NCI-H2171 (cell line): ENCODE data around the gene RIOX2.
"Not testable (repeated sequence)": the region's sequence is repeated elsewhere in the genome, so short reads cannot be mapped to it uniquely, and the experiment has no call there.

Experiments used
- DNase-seq: peaks from one replicate; lab custom pipeline; 2025; lab: John Stamatoyannopoulos, UW

The RIOX2 gene

DNA sequence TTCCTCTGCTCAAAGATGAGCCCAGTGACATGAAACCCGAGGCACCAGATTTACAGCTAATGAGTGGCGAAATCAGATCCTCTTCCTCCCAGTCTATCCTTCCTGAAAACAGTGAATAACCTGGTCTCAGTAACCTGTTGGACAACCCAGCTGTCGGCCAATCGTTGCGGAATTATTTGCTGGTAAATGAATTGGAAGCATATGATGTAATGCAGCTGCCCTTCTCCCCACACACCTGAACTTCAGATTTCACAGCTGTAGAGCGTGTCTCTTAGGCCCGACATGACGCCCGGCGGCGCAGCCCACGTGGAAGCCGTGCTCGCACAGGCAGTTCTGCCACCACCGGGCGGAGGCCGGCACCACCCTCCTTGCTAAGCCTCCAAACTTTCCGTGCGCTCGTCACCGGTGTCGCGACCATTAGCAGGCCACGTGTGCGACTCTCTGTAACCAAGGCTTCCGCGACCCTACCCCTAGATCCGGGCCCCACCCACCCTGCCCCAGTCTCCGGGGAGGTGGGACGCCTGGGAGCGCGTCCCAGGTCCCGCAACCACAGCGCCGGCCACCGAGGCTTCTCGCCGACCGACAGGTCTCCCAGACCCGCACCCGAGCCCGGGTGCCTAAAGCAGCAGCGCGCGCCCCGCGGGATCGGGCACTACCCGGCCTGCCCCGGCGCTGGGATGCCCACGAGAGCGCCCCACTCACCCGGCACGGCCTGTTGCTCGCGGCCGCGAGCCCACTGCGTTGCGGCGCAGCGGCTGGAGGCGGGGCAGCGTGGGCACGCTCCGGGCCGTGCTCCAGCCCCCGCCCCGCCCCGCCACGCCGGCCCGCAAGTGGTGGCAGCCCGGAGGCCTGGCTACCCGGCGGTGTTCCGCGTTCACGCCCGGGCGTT lies at the start of gene RIOX2:
Gene RIOX2 (minus strand): TSS at position 753 of the 889 bp plus-strand sequence. CDS start 4,838 bp downstream, outside the sequence.
- DNase-seq, result peak; percentile 73

DNA sequence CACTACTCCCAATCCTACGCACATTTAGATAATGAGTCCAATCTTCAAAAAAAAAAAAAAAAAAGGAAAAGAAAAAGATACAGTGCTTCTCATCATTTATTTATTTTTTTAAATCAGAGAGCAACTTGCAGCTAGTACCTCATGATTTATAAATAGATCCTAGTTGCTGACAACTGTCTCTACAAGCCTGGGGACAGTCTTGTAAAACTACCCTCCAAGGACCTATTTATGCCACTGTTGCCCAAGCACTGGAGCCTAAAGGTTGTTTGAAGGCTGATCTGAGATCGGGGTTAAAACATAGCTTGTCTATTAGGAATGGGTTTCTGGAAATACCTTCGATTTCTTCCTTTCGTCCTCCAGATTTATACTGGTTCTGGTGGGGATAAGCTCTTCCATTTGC lies 48.2 kb upstream of the RIOX2 start:
- DNase-seq, result no peak

DNA sequence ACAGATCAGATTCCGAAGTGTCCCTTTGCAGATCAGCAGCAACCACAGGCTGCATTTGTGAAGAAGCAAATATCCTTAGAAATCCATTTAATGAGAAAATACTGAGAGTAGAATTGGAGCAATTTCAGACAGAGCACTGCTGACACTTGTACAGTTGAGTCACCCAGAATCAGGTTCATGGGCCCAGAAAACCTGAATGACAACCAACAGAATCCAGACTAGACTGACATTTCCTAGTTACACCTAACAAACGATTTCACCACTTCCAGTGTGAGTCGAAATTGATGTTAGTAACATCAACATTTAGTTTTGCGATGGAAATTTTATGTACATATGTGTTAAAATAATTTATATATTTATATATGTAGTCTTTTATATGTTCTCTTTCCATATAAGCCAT lies 46.1 kb upstream of the RIOX2 start:
- no peak for DNase-seq

DNA sequence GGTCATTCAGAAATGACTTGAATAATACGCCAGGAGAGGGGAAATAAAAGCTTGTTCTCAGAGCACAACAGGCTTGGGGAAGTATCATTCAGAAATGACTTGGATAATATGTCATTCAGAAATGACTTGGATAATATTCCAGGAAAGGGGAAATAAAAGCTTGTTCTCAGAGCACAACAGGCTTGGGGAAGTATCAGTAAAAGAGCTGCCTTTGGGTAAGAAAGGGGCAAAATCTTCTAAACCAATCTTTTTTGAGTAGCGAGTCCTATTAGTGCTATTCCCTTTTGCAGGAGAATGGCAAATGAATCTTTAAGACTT lies 42.0 kb upstream of the RIOX2 start:
- no peak for DNase-seq

DNA sequence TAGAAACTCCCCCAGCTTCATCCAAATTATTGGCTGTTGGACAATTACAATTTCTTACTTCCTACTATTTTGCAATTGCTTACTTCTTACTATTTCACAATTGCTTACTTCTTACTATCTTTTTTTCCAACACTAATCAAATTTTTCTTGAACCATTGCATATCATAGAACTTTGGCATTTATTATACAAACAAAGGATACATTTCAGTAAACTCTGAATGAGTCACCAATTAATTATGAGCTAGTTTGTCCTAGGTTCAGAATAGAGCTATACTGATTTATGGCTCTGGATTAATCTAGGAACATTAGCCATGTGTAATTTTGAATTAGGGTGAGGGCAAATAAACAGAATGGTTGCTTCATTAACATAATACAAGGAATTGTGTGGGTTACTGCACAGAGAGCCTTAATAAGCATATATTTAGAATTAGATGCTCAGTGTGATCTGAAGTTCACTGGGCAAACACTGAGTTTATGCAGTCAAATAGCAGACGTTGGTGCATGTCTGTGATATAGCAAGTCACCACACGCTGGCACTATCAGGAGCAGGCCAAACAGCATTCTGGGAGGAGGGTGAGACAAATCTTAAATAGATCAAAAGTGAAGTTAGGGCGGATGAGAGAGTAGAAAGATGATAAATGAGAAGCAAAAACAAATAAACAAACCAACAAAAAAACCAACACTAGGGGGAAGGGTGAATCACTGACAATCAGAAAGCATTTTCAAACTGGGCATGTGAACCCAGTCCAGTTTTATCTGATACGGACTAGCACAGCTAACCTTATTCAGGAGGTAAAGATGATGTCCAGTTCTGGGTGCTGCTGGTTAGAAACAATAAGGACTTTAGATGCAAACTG lies 41.4 kb upstream of the RIOX2 start:
- no peak for DNase-seq

DNA sequence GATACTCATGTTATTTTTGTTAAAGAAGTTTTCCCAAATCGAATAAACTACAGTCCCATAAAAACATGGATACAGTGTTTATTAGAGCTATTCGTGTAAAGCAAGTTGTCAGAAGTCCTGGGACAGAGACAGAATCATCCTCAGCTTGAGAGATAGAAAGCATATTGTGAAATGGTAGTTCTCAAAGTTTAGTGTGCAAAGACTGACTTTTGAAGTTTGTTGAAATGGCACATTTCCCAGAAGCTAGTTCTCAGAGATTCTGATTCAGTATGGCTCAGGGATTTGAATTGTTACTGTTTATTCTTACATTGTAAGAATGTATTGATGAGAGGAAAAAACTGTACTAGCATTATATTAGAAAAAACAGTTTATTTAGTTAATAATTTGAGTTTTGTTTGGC lies 40.7 kb upstream of the RIOX2 start:
- no peak for DNase-seq

DNA sequence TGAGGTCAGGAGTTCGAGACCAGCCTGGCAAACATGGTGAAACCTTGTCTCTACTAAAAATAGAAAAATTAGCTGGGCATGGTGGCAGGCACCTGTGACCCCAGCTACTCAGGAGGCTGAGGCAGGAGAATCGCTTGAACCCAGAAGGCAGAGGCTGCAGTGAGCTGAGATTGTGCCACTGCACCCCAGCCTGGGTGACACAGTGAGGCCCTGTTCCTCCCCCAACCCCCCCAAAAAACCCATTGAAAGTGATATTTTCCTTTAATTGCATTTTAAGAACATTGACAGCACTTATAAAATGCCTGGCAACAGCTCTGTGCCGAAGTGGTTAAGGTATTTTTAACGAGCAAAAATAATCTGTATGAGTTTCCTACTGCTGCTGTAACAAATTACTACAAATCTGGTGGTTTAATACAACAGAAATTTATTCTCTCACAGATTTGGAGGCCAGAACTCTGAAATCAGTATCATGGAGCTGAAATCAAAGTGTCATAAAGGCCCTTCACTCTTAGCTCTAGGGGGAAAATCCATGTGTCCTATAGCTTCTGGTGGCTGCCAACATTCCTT lies 38.7 kb upstream of the RIOX2 start:
- DNase-seq, result not testable (repeated sequence)

DNA sequence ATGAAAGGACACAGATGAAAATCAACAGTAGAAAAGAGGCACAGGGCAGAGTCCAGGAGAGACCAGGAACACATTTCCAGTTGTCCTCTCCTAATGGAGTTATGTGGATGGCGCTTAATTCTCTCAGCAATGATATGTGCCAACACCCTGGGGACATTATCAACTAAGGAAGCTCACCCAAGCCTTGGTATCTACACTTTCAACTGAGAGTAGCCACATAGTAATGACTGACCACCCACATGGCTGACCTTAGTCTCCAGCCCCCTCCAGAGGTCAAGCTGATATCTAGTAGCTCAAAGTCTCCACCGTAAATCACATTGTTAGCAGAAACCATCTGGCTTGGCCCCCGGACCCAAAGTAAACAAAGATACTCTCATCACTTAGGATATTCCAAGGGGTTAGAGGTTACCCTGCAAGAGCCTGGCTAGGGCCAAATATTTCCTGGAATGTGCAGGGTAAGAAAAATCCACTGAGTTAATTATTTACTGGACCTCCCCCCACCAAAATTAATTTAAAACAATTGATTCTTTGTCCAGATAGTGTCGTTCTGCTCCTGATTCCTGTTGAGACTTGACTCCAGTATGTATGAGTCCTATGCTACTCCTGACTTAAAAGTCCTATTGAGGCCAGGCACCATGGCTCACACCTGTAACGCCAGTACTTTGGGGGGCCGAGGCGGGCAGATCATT lies 38.1 kb upstream of the RIOX2 start:
- no peak for DNase-seq

DNA sequence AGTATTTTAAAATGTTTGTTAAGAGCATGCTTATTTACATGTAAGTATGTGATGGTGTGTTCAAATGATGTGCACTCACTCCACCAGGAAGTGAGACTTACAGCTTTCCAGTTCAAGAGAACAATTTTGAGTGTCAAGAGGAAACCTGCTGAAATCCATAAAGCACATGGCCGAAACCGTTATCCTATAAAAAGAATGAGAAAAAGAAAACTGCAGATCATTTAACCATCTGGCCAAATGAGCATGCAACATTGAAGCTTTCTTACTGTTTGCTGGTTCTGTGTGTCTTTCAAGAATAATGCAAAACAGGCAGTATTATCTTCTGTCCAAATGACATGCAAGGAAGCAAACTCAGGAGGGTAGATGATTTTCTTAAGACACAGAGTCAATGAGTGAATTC lies 36.6 kb upstream of the RIOX2 start:
- DNase-seq, result no peak

DNA sequence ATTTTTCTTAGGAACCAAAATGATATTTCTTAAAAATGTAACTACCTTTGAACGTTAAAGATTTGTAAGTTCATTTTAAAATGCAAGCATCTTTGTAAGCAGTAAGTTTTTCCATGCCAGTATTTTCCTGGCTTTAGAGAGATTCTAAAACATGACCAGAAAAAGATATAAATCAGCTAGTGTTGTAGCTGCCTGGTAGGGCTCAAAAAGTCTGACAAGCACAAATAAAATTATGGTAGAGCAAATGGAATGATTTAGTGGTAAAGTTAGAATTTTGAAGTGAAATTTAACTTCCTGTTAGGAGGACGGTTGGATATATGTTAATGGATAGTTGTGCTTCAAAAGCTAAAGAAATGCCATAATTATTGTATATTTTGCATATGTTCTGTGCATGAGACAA lies 33.2 kb upstream of the RIOX2 start:
- DNase-seq, result no peak

DNA sequence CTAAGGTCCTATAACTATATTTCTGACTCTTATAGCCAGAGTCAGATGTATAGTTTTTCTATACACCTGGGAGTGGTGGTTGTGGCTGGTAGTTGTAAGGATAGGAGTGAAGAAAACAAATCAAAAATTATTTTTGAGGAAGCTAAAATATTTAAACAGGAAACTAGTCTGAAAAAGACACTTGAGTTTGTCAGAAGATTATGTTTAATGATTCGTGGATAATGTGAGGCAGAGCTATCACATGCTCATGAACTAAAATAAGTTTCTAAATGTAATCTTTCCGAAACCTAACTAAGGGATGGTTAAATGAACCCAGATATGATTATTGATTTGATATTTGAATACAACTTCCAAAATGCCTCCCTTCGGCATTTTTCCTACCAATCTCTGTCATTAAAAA lies 32.5 kb upstream of the RIOX2 start:
- DNase-seq, result no peak

DNA sequence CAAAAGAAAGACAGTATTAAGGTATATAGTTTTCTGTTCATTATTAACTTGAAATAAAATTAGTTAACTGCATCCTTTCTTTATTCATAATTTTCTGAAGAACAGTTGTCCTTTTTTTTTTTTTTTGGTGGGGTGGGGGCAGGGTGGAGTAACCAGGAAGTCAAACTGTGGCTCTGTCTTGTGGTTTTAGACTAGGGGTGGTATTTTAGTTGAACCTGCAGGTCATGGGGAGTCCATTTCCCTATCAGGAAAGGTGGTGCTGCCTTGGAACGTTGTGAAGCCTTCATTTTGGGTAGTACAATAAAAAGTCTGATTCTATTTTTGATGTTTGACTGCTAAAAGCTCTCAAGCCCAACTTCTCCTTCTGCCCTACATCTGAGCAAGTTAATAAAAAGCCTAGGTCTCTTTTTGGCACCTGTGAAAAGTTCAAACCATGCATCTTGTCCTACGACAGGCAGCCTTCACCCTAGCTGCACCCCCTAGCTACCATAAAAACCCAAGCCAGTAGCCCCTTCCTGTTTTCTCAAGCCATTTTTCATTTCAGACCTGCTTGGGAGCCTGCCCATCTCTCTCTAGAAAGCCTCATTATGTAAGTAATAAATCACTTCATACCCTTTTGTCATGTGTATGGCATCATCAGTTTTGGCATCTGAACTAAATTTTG lies 31.2 kb upstream of the RIOX2 start:
- no peak for DNase-seq

DNA sequence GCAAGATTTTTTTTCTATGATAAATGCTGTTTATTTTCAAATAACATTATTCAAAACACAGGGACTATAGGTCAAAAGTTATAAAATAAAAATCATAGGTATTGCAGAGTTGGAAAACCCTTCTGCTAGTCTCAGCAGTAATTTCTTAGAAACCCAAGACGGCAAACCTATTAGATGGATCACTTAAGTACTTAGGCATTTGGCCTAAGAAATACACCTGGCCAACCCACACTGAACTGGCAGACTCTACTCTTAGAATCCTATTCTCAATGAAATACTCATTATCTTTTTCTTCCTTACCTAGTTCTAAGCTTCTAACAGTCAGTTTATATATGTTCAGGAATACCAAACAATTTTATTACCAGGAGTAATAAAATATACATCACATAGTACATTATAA lies 30.5 kb upstream of the RIOX2 start:
- DNase-seq, result no peak

DNA sequence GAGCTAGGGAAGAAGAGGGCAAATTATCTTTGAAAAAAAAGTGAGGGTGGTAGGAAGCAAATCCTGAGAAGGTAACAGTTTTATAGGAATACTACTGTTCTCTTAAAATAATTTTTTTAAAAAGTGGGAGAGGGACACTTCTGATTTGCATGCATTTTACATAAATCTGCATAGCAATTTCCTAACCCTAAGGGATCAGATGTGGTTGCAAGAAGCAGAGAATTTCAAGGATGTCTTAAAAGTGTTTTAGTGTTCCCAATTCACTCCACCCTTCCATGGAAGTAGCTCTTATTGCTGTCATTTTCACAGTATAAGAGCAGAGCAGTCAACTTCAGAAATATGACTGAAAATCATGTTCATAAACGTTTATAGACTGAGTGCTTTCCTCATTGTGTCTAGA lies 27.8 kb upstream of the RIOX2 start:
- DNase-seq, result no peak

DNA sequence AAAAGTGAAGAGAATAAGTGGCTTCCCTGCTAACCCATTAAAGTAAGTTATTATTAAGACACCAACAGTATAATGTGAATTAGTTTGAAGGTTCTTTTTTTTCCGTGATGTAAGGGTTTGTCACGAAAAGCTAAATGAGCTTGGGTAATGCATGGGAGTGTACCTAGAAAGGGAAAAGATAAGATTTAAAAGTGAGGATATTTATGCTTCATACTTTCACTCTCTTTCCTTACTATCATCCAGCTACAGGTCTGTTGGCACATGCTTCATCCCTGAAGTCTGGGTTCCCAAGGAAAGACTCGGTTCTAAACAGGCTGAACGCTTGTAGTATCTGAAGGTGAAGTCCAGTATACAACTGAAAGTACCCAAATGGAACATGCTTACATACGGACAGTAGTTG lies 26.9 kb upstream of the RIOX2 start:
- DNase-seq, result no peak

DNA sequence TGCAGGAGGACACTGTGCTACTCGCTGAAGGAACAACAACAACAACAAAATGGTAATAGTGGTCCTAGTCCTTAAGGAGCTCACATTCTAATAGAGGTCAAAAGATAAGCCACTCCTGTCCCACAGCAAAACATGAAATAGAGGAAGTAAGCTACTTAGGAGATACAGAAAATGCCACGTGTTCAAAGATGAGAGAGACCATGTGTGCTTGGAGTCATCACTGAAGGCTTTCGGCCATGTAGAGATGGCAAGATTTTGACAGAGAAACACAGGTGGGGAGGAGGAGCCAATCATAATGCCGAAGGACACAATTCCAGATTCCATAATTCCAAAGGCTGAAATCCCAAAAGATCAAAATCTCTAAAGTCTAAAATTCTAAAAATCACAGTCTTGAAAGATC lies 24.8 kb upstream of the RIOX2 start:
- no peak for DNase-seq

DNA sequence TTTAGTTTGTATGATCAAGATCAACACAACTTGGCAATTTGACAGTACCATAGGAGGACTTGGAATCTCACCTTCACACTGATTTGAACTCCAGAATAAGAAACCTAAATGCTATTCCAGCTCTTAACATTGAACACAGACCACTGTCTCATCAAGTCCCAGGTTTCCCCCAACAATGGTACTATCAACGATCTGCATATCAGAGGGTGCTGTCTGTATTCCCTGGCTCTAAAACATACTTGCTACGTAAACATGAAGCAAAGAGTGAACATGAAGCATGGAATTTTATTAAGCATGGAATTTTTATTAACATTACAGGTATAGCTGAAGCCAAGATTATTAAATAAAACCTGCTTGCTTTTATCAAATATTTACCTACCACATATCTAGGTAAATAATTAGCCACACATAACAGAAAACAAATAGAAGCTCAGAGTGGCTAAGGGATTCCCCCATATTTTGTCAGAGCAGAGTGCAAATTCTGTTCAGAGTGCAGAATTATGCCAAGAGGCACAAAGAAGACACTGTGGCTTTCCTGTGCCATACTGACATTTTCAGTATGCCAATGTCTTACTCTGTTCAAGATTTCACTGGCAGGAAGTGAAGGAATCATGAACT lies 22.2 kb upstream of the RIOX2 start:
- DNase-seq, result no peak

DNA sequence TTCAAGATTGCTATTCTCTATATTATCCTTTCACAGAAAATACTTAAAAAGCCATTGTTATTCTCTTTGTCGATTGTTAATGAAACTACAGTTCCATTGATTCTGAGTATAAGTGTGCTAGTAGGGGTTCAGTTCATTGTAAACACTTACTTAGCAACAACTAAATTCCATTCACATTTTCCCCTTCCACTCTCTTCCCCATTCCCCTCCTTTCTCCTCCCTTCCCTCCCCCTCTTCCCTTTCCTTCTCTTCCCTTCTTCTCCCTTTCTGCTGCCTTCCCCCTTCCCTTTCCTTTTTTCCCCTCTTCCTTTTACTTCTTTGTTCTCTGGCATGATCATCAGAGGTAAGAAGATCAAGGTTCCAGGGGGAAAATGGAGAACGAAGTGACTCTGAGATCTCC lies 21.3 kb upstream of the RIOX2 start:
- no peak for DNase-seq

DNA sequence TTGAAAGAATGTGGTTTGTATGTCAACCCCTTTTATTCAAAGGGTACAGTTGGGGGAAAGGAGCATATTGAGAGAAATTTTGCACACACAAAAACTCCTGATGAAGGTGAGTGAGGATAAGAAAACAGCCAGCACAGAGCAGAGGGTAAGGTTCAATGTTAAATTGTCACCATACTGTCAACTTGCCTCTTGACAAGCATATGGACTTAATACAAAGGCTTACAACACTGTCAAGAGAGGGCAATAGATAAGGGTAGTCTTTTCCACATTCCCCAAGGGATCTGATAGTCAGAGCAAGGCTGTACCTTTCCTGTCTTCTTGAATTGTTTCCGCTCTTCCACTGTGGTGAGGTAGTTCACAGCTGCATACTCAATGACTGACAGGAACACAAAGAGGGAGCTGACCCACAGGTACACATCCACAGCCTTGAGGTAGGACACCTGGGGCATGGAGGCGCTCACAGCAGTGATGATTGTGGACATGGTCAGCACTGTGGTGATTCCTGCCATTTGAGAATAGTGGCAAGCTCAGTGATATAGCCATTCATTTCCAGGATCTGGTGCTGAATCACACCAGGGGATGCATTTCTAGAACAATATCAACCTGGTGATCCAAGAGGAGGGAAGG lies 20.4 kb upstream of the RIOX2 start:
- no peak for DNase-seq

DNA sequence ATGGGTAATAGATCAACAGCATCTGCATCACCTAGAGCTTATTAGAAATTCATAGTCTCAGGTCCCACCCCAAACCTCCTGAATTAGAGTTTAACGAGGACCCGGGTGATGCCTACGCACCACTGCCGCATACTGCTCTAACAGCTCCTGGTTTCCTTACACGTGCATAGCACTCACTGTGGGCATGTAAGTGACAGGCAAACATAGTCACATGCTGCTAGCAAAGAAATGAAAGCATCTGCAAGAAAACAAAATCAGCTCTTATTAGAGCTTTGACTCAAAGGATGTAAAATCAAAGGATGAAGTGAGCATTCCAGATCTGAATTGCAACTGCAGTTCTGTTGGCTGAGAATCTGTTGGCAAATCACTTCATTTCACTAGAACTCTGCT lies 19.1 kb upstream of the RIOX2 start:
- DNase-seq, result no peak
